ENCODE results near the gene GPR55. TPM values are rescaled to one million over a fixed set of nuclear protein-coding genes. Genes with fewer than 3 reads are reported as not detected.
A peak's percentile ranks its signal among the peaks of the same experiment; 100 is the strongest.

The GPR55 gene
- total RNA-seq (under 1 TPM in 1 of 2 donors, not detected in 1; 0.24 TPM), polyA plus RNA-seq (ENCODE audit: insufficient read length in 6 of 6) (under 1 TPM in 4 of 6 donors, not detected in 2; 0.06 to 0.14 (median 0.07) TPM)
- long read RNA-seq, donor 1: 0 reads
- long read RNA-seq, donor 2: 0 reads
- long read RNA-seq, donor 3: 0 reads
- long read RNA-seq, donor 4: 0 reads
- long read RNA-seq, donor 5: 0 reads
- long read RNA-seq, donor 6: 0 reads
- long read RNA-seq, donor 7: 0 reads
- long read RNA-seq, donor 8: 0 reads
- long read RNA-seq, donor 9: 0 reads
- long read RNA-seq, donor 10: 0 reads
- long read RNA-seq, donor 11, partial matches to known transcripts: 0 of 1 reads
- long read RNA-seq, donor 11, other reads (novel, unspliced or antisense): 0 of 1 reads
- long read RNA-seq, donor 12: 0 reads

DNA sequence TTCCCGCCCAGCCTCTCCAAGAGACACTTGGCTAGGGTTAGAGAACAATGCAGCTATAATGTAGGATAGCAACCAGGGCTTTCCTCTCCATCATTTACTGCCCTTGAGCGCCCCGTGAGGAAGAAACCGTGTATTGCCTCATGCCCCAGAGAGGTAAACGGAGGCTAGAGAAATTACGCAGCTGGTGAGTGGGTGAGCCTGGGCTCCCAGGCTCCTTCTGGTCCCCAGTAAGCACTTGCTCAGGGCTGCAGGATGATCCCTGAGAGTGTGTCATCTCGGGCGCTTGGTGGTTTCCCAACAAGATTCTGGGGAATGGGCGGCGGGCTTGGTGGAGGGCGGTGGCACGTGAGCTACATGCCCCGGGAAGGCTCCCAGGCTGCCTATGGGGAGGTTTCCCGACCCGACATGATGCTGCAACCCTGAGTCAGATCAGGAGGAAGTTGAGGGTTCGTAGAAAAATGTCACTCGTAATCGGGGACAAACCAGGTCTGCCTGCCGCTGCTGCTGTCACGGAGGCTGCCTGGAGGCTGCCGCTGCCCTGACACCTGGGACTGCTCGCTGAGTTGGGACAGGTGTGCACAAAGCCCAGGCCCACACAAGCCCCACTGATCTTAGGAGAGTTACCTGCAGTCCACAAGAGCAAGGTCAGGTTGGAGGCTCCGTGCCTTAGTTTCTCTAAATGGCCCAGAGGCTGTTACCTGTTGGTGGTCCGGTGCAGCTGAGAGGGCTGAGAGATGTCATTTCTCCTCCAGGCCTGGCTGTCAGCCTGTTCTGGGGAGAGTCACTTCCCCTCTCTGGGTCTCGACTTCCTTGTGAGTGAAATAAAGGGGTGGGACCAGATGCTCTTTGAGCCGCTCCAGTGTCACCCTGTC lies at the start of gene GPR55:
Gene GPR55 (minus strand): TSS at position 773 of the 872 bp plus-strand sequence. CDS start 14,280 bp downstream, outside the sequence.
- no peak within 1 kb of the TSS for H3K27ac ChIP-seq
- no peaks in the 10 kb centered on the region for H3K36me3 ChIP-seq
- intact Hi-C loops (cut with DNase I): no loop called here
- H3K9me3 ChIP-seq: no peaks in the 10 kb centered on the region
- DNase-seq: peak in 2 of 4 donors; percentile 59 to 61
- ATAC-seq: peak; percentile 58
- no peak within 1 kb of the TSS for H3K4me3 ChIP-seq
- no peaks in the 10 kb centered on the region for H3K4me1 ChIP-seq
- peaks cover 0 to 12% of the 10 kb centered on the region in 2 donors for H3K27me3 ChIP-seq
- TF ChIP-seq CTCF (IDR thresholded peaks at IDR 0.05): no peak

DNA sequence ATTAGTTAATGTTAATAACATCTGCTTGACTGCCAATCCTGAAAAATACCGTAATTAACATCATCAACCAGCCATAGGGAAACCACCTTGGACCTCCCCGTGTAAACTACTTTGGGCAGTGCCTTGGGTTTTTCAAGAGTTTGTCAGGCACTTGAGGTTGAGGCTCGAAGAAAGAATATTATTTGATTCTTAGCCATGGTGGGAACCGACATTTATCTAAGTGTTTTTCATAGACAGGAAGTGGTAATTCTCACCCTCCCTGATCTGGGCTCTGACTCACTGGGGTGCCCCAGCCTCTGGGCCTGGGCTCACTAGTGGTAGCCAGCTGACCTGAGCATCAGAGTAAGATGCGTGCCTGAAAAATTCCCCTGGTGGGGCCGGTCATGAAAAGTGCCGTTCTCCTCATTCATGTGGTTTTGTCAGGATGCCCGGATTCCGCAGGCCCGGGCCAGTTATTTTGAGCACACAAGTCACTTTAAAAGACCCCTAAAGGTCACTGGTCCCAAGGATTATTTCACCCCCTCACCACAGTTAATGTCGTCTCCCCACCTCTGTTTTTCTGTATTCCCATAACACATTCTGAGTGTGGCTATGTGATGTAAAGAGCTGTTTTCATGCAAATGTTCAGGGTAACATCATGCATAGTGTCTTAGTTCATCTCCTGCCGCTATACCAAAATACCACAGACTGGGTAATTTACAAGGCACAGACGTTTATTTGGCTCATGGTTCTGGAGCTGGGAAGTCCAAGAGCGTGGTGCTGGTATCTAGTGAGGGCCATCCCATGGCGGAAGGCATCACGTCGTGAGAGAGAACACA lies 49.3 kb upstream of the GPR55 start:
- no peaks in the 10 kb centered on the region for H3K27me3 ChIP-seq
- DNase-seq (peak in 1 of 4 donors; percentile 7), ATAC-seq (peak; percentile 80)
- no peak overlapping the region for H3K27ac ChIP-seq
- no peak overlapping the region for H3K4me3 ChIP-seq
- TF ChIP-seq CTCF (IDR thresholded peaks at IDR 0.05): no peak
- intact Hi-C loops (cut with DNase I): no loop called here
- H3K4me1 ChIP-seq: no peaks in the 10 kb centered on the region
- H3K9me3 ChIP-seq: no peaks in the 10 kb centered on the region
- no peaks in the 10 kb centered on the region for H3K36me3 ChIP-seq

GRCh38 chr2:230972046-230972445 lies 47.0 kb upstream of the GPR55 start:
- DNase-seq (no peak), ATAC-seq (no peak)
- H3K36me3 ChIP-seq: no peaks in the 10 kb centered on the region
- no peak overlapping the region for H3K4me3 ChIP-seq
- H3K4me1 ChIP-seq: no peaks in the 10 kb centered on the region
- no peaks in the 10 kb centered on the region for H3K27me3 ChIP-seq
- TF ChIP-seq CTCF (IDR thresholded peaks at IDR 0.05): no peak
- no peaks in the 10 kb centered on the region for H3K9me3 ChIP-seq
- no peak overlapping the region for H3K27ac ChIP-seq
- intact Hi-C loops (cut with DNase I): no loop called here

GRCh38 chr2:230969659-230970015 lies 44.6 kb upstream of the GPR55 start:
- DNase-seq (no peak), ATAC-seq (no peak)
- H3K4me3 ChIP-seq: no peak overlapping the region
- no peaks in the 10 kb centered on the region for H3K36me3 ChIP-seq
- no peaks in the 10 kb centered on the region for H3K9me3 ChIP-seq
- TF ChIP-seq CTCF (IDR thresholded peaks at IDR 0.05): no peak
- H3K27ac ChIP-seq: no peak overlapping the region
- no peaks in the 10 kb centered on the region for H3K4me1 ChIP-seq
- intact Hi-C loops (cut with DNase I): no loop called here
- H3K27me3 ChIP-seq: no peaks in the 10 kb centered on the region

All from left lung (tissue), 14 donors.